GM21619 (cell line): ENCODE results near the gene POU2F1.

Source experiments
- ATAC-seq: cut with Tn5 transposase; IDR thresholded peaks from one replicate; pipeline ENCODE4 v1.9.1; 2021; ENCODE audit not compliant: unreplicated experiment

Gene POU2F1

GRCh38 chr1:167457936-167458584 lies 237.4 kb downstream of the POU2F1 start:
- ATAC-seq, result no peak

DNA sequence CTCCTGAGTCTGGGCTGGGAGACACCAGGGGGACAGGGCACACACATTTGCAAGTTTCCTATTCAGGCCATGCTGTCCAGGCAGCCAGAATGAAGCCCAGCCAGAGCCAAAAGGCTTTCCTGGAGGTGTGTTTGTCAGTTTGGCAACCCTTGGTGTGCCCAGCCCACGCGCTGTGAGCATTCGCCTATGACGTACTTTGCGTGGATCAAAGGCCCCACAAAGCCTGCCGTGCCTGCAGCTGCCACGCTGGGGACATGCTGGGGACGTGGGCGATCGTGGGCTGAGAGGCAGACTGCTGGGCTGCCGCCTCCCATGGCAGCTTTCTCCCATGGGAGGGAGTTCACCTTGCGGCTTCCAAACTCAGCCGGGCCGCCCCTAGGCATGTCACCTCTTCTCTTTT lies 240.2 kb downstream of the POU2F1 start:
- no peak for ATAC-seq

- ATAC-seq, result no peak
Observed at GRCh38 chr1:167462341-167462740, 241.7 kb downstream of the POU2F1 start.

DNA sequence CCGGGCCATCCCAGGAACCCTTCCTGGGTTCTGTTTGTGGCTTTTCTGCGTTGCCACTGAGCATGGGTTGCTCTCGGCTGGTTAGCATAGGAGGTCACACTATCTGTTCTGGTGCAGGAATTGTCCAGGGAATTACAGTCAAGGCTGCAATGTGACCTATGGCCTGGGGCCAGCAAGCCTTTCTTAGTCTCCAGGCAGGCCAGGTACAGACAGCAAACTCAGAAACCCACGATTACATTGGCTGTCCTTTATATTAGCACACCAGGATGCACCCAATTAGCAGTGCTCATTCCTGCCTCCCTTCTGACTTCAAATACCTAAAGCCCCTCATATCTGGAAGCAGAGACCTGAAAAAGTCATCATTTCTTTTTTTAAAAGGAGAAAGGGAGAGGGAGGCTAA lies 242.4 kb downstream of the POU2F1 start:
- ATAC-seq, result no peak

GRCh38 chr1:167463875-167464575 lies 243.3 kb downstream of the POU2F1 start:
- no peak for ATAC-seq

- ATAC-seq, result no peak
Observed at GRCh38 chr1:167465018-167465417, 244.3 kb downstream of the POU2F1 start.

DNA sequence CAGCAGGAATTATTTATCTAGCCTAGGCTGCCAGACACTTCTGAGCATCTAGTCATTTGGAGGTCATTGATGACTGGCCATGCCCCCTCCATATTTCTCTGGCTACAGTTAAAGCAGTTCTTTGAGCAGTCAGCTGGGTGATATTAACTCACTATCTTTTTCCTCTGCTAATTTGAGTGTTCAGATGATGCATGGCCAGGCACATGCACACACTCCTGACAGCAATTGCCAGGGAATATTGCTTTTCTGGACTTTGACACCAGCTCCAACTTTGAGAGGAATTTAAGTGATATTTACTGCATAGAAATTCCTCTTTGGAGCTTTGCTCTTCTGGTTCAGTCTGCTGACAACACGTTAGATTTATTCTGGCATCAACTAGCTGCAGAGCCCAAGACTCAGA lies 245.1 kb downstream of the POU2F1 start:
- no peak for ATAC-seq

- no peak for ATAC-seq
Observed at GRCh38 chr1:167467126-167467710, 246.5 kb downstream of the POU2F1 start.

- no peak for ATAC-seq
Observed at GRCh38 chr1:167467752-167468151, 247.1 kb downstream of the POU2F1 start.

DNA sequence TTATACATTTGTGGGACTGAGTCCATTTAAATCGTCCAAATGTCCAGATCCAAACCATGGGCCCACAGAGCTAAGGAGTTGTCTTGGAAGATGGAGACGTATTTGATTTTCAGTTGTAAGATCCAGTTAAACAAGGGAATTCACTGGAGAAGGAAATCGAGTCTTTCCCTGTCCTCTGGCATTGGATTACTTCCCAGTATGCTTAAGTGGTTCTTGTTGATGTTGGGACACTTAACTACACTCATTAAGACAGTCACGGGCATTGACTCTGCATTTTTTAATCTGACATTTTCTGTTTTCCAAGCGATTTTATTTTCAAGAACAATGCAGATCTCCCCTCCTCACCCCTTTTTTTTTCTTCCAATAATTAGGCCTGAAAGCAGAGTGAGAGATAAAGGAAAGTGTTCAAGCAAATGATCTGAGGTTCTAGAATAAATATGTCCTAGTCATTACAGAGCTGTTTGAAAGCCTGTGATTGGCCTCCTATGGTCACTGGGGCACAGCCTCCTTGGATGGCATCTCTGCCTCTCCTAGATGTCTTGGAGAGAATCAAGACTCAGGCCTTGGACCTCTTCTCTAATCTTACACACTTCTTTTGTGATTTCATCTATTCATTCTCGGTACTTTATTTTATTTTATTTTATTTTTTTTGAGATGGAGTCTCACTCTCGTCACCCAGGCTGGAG lies 248.7 kb downstream of the POU2F1 start:
- no peak for ATAC-seq

DNA sequence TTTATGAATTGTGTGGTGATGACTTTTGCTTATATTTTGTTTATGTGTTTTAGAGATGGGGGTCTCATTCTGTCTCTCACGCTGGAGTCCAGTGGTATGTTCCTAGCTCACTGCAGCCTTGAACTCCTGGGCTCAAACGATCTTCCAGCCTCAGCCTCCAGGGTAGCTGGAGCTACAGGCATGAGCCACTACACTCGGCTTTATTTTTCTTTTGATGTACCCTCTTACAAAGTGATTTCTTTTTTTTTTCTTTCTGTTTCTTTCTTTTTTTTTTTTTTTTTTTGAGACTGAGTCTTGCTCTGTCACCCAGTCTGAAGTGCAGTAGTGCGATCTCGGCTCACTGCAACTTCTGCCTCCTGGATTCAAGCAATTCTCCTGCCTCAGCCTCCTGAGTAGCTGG lies 250.9 kb downstream of the POU2F1 start:
- ATAC-seq, result no peak

DNA sequence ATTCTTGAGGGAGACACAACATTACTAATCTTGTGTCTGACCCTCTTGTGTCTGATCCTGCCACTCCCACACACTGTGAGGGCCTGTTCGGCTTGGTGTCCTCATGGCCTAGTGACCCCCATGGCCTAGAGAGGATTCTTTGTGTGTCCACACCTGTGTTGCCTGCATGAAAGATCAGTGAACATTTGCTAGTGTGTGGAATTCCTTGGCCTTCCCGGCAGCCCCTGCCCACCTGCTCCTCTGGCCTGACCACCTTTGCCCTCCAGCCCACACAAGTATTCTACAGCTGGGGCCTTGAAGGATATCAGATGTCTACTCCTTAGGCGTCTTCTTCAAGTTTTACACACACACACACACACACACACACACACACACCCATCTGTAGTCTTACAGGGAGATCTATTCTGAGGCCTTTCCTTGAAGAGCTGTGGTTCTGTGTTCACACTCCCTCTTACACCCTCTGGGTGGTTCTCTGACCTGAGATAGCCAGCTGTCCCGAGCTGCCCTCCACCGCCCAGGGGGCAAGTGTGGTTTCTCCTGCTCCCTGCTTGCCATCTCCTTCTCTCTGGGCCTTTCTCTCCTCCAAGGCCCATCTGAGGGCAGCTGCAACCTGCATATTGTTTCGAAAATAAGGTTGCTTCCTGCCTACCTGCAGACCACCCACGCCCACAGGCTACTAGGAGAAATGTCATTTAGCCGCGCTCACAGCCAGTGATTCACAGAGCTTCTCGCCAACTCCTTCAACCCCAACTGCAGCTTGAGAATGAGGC lies 252.3 kb downstream of the POU2F1 start:
- no peak for ATAC-seq

GRCh38 chr1:167473761-167474160 lies 253.1 kb downstream of the POU2F1 start:
- no peak for ATAC-seq

DNA sequence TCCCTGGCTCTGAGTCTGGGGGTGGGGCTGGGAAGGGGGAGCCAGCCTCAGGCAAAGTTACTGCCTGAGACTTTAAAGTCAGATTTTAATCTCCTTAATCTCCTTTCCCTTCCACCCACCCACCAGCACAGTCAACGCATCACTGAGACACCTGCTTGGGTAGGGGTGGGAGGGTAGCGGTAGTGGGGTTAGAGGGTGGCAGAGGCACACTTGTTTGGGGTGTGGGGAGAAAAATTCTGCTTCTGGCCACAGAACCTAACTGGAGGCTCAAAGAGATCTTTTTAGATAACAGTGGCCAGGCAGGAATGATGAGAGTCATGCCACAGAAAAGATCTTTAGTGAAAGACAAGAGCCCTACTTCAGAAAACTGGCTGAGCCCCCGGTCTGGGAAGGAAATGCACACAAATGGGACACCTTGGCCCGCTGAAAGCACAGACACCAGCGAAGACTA lies 253.5 kb downstream of the POU2F1 start:
- no peak for ATAC-seq

DNA sequence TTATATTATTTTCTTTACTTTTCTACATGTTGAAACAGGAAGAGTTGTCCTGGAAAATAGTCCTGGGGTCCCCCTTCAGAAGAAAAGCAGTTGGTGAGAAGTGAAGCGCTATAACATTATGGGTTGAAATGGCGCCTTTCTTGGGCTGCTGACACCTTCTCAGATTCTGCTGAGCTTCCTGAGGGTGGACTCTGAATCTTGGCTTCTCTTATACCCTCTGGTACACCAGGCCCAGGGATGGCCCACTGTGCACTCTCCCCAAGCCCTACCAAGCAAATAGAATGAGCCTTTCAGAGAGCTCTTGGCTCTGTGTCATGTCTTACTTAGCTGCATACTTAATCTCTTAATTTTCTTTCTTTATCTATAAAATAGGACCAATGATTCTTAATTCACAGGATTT lies 255.4 kb downstream of the POU2F1 start:
- no peak for ATAC-seq
